GM06990 (cell line): ENCODE results near the gene CDKN1C.

Experiments
- DNase-seq: peaks from one replicate; pipeline ENCODE4 v3.0.0-alpha.2; 2011; ENCODE audit not compliant: insufficient read length; ENCODE audit errors: extremely low read depth
- H3K27me3 ChIP-seq: replicated peaks from 2 replicates; pipeline ENCODE4 v1.6.0; 2011; ENCODE audit warnings: low read length; ENCODE audit not compliant: control insufficient read depth, insufficient read depth
- H3K36me3 ChIP-seq: 2 replicates; pipeline ENCODE4 v1.5.1; 2011; ENCODE audit warnings: low read length; ENCODE audit not compliant: control insufficient read depth, insufficient read depth
- H3K4me3 ChIP-seq: replicated peaks from 2 replicates; pipeline ENCODE4 v1.5.1; 2011; ENCODE audit warnings: low read depth, mild to moderate bottlenecking, control low read depth, low read length
- TF ChIP-seq, protein P1 (sequence below): IDR thresholded peaks from 2 replicates; pipeline ENCODE4 v1.5.1; 2011; ENCODE audit warnings: low read length, control low read depth, mild to moderate bottlenecking, inconsistent platforms; ENCODE audit not compliant: insufficient read depth, poor library complexity, severe bottlenecking

CDKN1C gene

DNA sequence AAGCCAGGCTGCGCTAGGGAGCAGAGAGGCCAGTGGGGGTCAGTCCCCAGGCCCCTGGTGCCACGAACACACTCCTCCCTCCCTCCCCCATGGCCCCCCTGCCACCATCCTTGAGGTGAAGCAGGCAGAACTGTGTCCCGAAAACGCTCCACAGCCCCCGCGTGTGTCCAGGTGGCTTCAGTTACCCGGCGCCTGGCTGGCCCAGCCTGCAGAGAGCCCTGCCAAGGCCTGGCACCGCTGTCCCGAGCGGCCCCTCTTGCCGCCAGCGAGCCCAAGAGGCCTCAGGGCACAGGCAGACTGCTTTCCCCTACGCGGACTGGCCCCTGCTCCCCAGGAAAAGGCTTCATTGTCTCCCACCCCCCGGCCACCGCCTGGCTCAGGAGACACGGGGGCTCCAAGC lies 27.7 kb downstream of the CDKN1C start:
- Histone ChIP-seq H3K27me3 (no peaks in the 10 kb centered on the region), H3K4me3 (no peak overlapping the region), H3K36me3 (no peaks in the 10 kb centered on the region)
- DNase-seq, result no peak
- TF ChIP-seq, protein P1, sequence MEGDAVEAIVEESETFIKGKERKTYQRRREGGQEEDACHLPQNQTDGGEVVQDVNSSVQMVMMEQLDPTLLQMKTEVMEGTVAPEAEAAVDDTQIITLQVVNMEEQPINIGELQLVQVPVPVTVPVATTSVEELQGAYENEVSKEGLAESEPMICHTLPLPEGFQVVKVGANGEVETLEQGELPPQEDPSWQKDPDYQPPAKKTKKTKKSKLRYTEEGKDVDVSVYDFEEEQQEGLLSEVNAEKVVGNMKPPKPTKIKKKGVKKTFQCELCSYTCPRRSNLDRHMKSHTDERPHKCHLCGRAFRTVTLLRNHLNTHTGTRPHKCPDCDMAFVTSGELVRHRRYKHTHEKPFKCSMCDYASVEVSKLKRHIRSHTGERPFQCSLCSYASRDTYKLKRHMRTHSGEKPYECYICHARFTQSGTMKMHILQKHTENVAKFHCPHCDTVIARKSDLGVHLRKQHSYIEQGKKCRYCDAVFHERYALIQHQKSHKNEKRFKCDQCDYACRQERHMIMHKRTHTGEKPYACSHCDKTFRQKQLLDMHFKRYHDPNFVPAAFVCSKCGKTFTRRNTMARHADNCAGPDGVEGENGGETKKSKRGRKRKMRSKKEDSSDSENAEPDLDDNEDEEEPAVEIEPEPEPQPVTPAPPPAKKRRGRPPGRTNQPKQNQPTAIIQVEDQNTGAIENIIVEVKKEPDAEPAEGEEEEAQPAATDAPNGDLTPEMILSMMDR, result no peak

DNA sequence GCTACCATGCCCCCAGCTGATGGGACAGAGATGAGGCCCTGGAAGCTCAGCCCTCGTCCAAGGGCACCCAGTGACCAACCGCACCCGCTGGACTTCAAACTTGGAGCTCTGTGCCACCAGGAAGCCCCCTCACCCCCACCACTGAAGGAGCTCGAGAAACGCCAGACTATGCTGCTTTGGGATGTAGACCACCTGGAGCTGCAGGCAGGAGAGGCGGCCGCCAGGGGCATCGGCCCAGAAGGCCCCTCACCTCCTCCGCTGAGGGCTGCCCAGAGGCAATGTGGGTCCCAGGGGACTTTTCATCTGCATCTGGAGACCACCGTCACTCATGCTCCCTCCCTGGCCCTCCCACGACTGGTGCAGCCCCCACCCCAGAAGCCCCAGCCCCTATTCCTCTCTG lies 28.3 kb downstream of the CDKN1C start:
- Histone ChIP-seq H3K4me3 (no peak overlapping the region), H3K36me3 (no peaks in the 10 kb centered on the region), H3K27me3 (no peaks in the 10 kb centered on the region; the same call in 1 of the 2 replicates)
- TF ChIP-seq, protein P1, result no peak
- no peak for DNase-seq

DNA sequence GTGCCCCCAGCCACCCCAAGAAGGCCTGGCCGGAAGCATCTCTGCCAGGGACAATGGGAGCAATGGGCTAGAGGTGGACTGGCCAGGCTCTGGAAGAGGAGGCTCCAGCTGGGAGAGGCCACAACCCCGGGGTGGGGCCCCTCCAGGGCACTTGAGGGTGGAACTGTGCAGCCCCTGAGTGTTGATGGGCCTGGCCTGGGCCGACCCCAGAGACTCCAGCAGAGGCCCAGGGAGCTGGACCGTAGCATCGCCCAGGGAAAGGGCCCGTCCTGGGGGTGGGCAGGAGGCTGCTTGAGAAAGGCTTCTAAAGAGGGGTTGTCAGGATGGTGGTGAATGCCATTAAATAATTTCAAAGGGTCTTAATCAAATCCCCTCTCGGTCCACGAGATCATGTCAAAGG lies 30.4 kb downstream of the CDKN1C start:
- H3K27me3 ChIP-seq, result no peaks in the 10 kb centered on the region; the same call in 1 of the 2 replicates
- TF ChIP-seq, protein P1, result no peak
- no peak overlapping the region for H3K4me3 ChIP-seq
- H3K36me3 ChIP-seq, result no peaks in the 10 kb centered on the region
- no peak for DNase-seq

DNA sequence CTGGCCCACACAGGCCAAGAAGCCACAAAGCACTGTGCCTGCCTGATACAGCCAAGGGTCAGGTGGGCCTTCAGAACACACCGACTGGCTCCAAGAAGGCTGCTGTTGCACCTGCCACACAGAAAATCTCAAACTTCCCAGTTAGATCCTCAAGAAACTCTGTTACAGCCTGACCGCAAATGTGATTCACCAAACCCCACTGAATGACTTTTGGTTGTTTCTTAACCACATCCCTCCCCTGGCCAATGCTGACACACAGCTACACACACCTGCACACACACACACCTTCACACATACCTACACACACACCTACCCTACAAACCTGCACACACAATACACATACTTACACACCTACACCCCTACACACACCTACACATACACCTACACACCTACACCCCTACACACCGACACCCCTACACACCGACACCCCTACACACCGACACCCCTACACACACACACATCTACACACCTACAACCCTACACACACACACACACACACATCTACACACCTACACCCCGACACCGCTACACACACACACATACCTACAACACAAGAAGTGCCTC lies 31.5 kb downstream of the CDKN1C start:
- no peak for DNase-seq
- Histone ChIP-seq H3K4me3 (no peak overlapping the region), H3K27me3 (no peaks in the 10 kb centered on the region; the same call in 1 of the 2 replicates), H3K36me3 (no peaks in the 10 kb centered on the region)
- TF ChIP-seq, protein P1, result no peak

DNA sequence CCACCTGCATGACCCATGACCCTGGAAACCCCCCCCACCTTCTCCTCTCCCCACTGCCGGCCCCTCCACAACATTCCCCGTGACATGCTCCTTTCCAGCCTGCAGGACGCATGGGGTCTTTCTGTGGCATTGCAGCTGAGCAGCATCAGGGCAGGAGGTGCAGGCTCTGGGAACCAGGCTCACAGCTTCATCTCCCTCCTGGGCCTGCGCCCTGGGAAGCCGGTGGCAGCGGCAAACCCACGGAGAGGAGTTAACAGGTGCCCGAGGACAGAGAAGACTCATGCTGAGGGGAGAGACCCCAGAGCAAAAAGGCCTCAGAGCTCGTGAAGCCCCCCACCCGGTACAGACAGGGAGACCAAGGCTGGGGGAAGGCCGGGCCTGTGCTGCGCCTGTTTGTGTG lies 32.2 kb downstream of the CDKN1C start:
- no peaks in the 10 kb centered on the region; the same call in 1 of the 2 replicates for H3K27me3 ChIP-seq
- H3K4me3 ChIP-seq, result no peak overlapping the region
- DNase-seq, result no peak
- TF ChIP-seq, protein P1, result no peak
- H3K36me3 ChIP-seq, result no peaks in the 10 kb centered on the region
